ENCODE results near the gene PCGF1.
A peak's percentile ranks its signal among the peaks of the same experiment; 100 is the strongest.
"Not testable (repeated sequence)": the region's sequence is repeated elsewhere in the genome, so short reads cannot be mapped to it uniquely, and the experiment has no call there.

Gene PCGF1

GRCh38 chr2:74498500-74499266, 8.8 kb downstream of the PCGF1 start:
- DNase-seq: no peak

GRCh38 chr2:74497777-74498499, 9.6 kb downstream of the PCGF1 start:
- DNase-seq: no peak

GRCh38 chr2:74496997-74497776, 10.3 kb downstream of the PCGF1 start:
- DNase-seq: no peak

- no peak for DNase-seq
These were observed 12.1 kb downstream of the PCGF1 start for GRCh38 chr2:74495440-74495839.

GRCh38 chr2:74493546-74493945, 13.9 kb downstream of the PCGF1 start:
- DNase-seq: no peak

- DNase-seq: no peak
These were observed 15.6 kb downstream of the PCGF1 start for GRCh38 chr2:74491648-74492544.

GRCh38 chr2:74489906-74490305, 17.6 kb downstream of the PCGF1 start:
- DNase-seq: no peak

GRCh38 chr2:74488643-74489481, 18.6 kb downstream of the PCGF1 start:
- DNase-seq: no peak

- no peak for DNase-seq
These were observed 21.4 kb downstream of the PCGF1 start for GRCh38 chr2:74486141-74486540.

- not testable (repeated sequence) for DNase-seq
These were observed 23.8 kb downstream of the PCGF1 start for GRCh38 chr2:74483675-74484164.

- DNase-seq: peak; percentile 85
These were observed 24.5 kb downstream of the PCGF1 start, which contains the start of the genes CCDC142 and TTC31 for GRCh38 chr2:74482801-74483674. Gene CCDC142, minus strand, starts transcription at chr2:74482998. Its CDS starts 161 bp downstream, at chr2:74482837. Gene TTC31, plus strand, starts transcription at chr2:74483081. Its CDS starts 15 bp downstream, at chr2:74483096.

- DNase-seq: no peak
These were observed 25.3 kb downstream of the PCGF1 start for GRCh38 chr2:74481961-74482800.

GRCh38 chr2:74481431-74481830, 26.1 kb downstream of the PCGF1 start:
- no peak for DNase-seq

GRCh38 chr2:74474899-74475298, 32.6 kb downstream of the PCGF1 start:
- DNase-seq: no peak

GRCh38 chr2:74474481-74474880, 33.0 kb downstream of the PCGF1 start:
- DNase-seq: no peak

GRCh38 chr2:74472945-74473258, 34.6 kb downstream of the PCGF1 start:
- DNase-seq: no peak

- DNase-seq: peak; percentile 99
These were observed 35.2 kb downstream of the PCGF1 start, which contains the start of gene MRPL53 for GRCh38 chr2:74472086-74472944. Gene MRPL53, minus strand, starts transcription at chr2:74472680. Its CDS starts 20 bp downstream, at chr2:74472660.

Measured in T-helper 9 cell (primary cell).